ENCODE results near the gene BCAR3.

BCAR3 gene

DNA sequence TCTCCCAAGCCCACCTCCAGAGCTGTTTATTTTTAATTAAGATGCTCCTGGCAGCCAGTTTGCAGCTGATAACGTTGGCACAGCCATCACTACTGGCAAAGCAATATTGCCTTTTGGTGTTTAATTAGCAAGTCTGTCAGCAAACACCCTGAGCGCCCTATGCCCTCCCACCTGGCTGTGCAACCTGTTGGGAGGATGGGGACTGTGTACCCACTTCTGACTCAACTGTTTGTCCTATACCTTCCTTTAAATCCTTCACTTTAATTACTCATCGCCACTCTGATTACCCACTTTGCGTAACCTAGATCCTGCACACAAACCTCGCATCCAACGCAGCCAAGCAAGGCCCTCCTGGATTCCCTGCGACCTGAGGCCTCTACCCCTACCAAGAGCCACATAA, 67.1 kb downstream of the BCAR3 start:
- DNase-seq = no peak

DNA sequence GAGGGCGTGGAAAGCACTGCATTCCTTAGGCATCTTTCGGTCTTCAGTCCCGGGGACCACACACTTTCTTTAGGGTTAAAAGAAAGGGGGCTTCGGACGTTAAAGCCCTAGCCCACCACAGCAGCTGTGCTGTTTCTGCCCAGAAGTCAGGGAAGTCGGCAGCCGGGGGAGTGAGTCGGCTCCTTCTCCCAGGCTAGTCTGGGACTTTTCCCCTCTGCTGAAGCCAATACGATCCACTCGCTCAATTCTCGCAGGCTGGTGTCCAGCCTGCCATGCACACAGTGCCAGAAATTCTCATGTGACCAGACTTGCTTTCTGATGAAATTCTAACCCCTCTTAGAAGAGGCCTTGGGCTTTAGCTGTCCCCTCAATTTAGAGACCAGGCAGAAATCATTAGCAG, 67.7 kb downstream of the BCAR3 start:
- DNase-seq = peak; percentile 51

GRCh38 chr1:93612510-93612909, 69.1 kb downstream of the BCAR3 start:
- DNase-seq = no peak

- no peak for DNase-seq
Observed at GRCh38 chr1:93611668-93612067, 70.0 kb downstream of the BCAR3 start.

- DNase-seq = no peak
Observed at GRCh38 chr1:93609536-93609935, 72.1 kb downstream of the BCAR3 start.

DNA sequence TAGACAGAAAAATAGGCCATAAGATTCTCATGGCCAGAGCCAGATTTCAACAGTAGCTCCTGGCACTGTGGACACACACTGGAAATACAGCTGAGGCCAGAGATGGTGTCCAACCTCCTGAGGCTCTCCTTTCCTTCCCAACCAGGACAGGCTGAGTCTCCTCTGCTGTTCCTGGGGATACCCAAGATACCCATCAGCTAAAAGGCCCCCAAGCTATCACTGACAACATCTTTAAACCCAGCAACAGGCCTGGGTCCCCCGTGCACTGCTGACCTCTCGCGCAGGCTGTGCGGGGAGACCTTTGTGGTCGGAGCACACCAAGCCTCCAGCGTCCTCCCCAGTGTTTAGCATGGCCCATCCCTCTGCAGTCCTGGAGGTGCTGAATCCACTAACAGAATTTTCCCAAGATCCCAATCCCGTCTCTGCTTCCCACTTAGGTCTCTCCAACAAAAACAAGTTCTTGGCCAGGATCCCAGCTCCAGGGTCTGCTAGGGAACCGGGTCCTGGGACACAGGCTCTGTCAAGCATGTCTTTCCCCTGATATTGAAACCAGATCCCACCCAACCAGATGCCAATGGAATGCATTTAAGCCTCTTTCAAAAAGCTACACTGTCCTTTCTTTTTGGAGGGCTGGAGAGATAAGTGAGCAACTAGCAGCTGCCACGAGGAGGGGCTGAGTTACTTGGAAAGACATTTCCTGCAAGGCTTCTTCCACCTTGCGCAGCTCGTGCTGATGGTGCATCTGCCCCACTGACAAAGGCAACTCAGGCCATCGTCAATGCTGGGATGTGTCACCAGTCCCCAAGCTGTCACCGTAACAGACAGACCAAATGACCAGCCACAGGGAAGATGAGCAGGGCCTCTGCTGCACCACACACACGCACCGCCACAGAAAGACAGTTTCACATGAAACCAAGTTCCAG, 73.2 kb downstream of the BCAR3 start:
- DNase-seq = peak; percentile 76

DNA sequence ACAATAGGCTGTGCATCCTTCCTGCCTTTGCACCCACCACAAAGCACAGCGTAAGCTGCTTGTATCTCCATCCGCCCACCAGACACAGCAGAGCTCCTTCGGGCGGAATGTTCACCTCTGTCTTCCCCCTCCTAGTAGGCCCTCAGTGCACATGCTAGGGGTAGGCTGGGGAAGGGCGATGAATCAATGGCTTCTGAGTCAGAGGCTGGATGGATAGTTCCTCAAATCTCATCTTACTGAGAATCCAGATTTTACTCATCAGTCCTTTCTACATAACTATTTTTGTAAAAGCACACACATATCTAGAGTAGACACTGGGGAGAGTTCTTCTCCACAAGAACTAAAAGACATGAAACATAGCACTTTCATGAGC, 73.8 kb downstream of the BCAR3 start:
- peak; percentile 62 for DNase-seq

DNA sequence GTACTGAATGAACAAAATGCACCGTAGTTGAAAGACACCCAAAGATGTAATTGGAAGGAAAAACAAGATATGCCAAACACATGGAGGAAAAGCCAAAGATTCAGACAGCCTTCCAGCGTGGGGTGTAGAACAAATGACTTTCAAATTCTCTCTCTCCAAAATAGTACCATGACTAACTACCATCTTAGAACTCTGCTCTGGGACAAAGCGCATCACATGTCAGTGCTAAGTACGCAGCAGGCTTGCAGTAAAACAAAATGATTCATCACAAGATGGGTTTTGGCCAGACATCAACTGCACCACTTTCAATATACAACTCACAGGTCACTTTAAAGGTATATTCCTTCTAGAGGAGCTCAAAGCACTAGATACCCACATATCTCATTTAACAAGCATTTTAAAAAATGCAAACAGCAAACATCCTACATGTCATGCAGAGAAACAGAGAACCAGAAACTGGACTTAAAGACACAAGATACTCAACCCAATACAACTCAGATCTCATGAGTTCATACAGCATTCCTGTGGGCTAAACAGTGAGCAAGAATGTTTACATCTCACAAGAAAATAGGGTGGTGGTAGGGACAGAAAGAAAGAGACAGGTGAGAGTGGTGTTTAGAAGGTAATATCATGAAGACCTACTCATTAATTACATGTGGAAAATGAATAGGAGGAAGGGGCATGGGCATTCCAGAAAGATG, 75.7 kb downstream of the BCAR3 start:
- peak; percentile 91 for DNase-seq

- DNase-seq = no peak
Observed at GRCh38 chr1:93605026-93605568, 76.5 kb downstream of the BCAR3 start.

DNA sequence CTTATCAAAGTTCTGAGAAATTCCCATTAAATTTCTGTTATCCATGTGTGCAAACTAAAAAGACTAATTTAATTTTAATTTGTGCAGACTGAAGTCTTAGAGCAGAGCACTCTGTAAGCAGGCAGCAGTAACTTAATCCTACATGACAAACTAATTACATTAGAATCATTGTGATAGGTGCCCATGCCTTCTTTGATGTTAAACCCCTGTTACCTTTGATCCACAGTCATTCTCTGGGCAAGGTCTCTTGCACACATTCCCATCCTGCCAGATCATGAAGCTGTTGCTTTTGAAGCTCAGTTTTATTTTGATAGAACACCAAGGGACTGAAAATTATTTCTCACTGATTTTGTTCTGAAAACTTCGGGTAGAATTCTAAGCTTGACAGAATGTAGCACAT, 77.2 kb downstream of the BCAR3 start:
- no peak for DNase-seq

- DNase-seq = no peak
Observed at GRCh38 chr1:93603601-93604000, 78.0 kb downstream of the BCAR3 start.

DNA sequence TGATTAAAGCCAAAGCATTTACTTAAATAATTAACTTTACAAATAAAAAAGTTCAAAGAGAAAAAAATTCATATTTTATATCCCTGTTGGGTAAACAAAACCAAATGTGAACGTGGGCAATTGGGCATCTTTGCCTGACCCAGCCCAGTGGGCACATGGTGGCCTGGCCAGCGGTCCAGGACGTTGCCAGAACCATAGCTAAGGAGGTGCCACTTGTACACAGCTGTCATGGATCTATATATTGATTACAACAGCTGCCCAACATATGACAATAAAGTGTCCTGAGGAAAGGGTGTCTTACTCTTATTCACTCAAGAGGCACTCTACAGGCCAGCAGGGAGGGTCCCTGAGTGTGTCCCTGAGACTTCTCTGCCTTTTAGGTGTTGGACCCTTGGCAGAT, 78.5 kb downstream of the BCAR3 start:
- DNase-seq = no peak

GRCh38 chr1:93602101-93602500, 79.5 kb downstream of the BCAR3 start:
- no peak for DNase-seq

DNA sequence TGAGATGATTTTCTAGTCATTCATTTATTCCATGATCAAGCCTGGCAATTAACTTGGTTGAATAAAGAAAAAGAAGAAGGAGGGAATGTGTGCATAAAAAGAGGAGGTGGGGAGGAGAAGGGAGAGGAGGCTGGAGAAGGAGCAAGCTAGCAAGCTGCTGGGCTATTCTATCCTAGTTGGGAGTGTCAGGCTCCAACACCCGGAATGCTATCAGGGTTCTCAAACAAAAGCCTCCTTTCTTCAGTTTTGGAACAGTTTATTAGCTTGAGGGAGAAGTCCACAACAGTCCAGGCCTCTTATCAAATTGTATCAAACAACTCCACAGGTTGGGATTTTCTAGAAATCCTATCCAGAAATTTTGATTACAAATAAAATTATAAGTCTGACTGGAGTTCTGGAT, 80.0 kb downstream of the BCAR3 start:
- DNase-seq = no peak

DNA sequence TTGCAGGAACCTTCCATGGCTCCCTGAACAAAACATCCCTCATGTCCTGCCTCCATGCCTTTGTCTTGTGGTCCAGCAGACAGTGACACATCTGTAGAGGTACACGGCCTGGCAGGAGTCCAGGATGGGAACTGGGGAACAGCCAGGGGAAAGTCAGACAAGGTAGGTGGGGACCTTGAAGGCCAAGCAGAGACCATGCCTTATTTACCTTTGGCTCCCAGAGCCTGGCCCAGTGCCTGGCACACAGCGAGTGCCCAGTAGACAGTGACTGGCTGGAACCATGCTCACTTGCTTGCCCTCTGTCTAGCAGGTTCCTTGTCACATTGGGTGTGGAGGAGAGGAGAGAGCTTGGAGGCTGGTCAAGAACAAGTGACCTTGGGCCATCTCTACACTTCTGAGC, 81.0 kb downstream of the BCAR3 start:
- no peak for DNase-seq

DNA sequence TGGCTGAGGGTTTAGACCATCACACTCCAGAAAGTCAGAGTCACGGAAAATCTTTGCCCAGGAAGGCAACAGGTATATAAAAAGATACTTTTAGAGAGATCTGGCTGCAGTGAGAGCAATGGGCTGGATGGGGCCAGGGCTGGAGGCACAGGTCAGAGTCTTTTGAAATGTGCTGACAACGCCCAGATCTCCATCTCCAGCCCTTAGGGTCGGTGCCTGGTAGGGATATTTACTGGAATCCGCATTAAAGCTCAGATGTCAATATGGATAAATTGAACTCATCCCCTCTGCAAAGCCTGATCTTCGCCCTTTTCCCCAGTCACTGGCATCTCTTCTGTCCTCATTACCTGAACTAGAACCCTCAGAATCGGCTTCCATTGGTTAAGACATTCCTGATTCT, 82.2 kb downstream of the BCAR3 start:
- no peak for DNase-seq

- no peak for DNase-seq
Observed at GRCh38 chr1:93598861-93599439, 82.7 kb downstream of the BCAR3 start.

- DNase-seq = no peak
Observed at GRCh38 chr1:93598396-93598795, 83.2 kb downstream of the BCAR3 start.

DNA sequence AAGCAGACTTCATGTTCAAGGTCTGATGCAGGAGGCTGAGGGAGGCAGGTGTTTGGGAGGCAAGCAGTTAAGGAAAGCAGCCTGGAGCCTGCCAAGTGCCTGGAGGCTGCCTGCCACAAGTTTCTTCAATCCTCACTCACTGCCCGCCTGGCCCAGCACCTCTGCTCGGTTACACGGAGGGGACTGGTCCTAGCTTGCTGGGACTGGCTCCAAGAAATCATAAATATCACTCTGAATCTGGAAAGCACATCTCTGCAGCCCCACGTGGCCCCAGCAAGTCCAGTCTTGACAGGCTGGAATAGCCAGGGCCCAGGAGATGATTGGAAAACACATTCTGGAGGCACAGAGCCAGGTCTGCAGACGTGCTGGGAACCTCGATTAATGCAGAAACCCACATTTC, 83.9 kb downstream of the BCAR3 start:
- peak; percentile 53 for DNase-seq

DNA sequence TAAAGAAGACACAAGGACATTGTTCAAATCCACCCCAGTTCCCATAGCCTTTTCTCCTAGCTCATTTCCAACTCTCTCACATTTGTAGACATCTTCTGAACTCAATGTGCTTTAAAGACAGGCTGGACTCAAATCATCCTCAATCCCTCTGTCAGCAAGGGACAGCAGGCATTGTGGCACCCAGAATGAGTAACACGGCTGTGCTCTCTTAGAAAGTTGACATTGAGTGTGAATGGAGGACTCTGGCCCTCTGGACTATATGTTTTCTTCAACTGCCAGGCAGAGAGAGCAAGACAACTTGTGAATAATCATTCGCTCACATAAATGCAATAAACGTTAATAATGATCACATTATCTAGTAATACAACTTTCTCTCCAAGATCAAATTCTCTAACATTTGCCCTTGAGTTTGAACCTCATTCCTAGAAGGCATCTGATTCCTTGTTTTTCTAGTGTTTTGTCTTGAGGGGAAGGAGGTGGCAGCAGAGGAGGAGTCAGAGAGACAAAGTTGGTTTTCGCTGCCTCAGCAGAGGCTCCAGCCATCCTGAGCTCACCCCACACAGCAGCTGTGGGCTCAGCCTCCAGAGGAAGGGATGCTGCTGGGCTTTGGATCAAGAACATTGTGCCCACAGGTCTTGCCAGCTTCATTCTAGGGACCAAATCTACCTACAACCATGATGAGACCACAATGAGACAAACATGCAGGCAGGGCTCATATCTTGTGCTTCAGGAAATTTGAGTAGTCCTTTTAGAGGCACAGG, 85.1 kb downstream of the BCAR3 start:
- DNase-seq = no peak

DNA sequence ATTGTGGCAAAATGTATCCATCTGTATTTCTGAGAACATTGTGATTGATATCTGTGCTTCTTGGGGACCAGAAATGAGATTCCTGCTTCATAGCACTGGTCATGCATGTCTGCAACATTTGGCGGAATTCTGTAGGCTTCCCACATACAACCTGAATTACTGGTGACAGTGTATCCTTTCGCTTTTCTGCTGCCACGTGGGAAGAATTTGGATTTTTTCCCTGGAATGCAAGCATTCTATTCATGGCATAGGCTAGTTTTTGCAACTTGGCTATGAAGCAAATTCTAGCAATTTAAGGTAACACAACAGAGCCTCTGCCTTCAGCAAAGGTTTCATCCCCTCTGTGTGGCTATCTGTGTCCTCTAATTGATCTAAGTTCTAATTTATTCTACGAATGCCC, 85.9 kb downstream of the BCAR3 start:
- DNase-seq = peak; percentile 57

DNA sequence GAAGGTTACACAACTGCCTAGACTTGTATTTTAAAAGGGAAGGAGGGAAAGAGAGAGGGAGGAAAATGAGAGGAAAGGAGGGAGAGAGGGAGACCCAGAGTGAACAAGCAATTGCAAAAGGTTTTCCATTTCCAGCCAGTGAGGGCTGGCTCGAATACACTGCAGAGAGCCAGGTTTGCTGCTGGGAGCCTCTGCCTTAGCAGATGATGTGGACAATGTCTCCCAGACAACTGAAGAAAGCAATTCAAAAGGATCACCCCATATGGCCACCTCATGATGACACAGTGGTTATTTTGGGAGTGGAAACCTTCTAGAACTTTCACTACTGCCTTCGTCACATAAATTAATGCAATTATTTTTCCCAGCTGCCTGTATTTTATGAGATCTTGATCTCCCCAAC, 86.4 kb downstream of the BCAR3 start:
- peak; percentile 52 for DNase-seq

- DNase-seq = no peak
Observed at GRCh38 chr1:93594603-93594880, 87.1 kb downstream of the BCAR3 start.
